H1 (cell line): ENCODE data around the gene COL25A1. TPM values are rescaled to one million over a fixed set of nuclear protein-coding genes. Genes with fewer than 3 reads are reported as not detected.

Source experiments
- BCL11A ChIP-seq, 2 experiments: IDR thresholded peaks; one replicate each; pipeline ENCODE4 v1.6.1; 2011; ENCODE audit warnings: low read depth in 2 of 2, low read length in 2 of 2, mild to moderate bottlenecking in 2 of 2
- CBX8 ChIP-seq: fragments of 300-800, 300-1000 bp; sonication (generic); IDR thresholded peaks from 2 replicates; pipeline ENCODE4 v1.7.1; 2016; ENCODE audit warnings: low read depth, low read length, borderline replicate concordance
- SAP30 ChIP-seq: fragments of 300-600 bp; sonication (generic); IDR thresholded peaks from 2 replicates; pipeline ENCODE4 v1.7.1; 2012; ENCODE audit warnings: low read length, moderate library complexity, mild to moderate bottlenecking, inconsistent platforms; ENCODE audit not compliant: insufficient read depth, insufficient replicate concordance
- SP1 ChIP-seq: IDR thresholded peaks from 2 replicates; pipeline ENCODE4 v1.6.1; 2011; ENCODE audit warnings: low read depth, low read length
- SRF ChIP-seq: IDR thresholded peaks from 2 replicates; pipeline ENCODE4 v1.6.1; 2011; ENCODE audit warnings: mild to moderate bottlenecking, low read depth, low read length, moderate library complexity
- polyA plus RNA-seq, 7 experiments: library from polyadenylated mRNA; depleted of rRNA in 3 of 7; stranded (reverse) in 5 of 7; unstranded in 2 of 7; fragments of >200 nt in 5 of 7; fragments of 200-250 nt in 2 of 7; gene quantifications; 1 replicate in 5 of 7; 2 replicates in 1 of 7; 4 replicates in 1 of 7; pipeline versions ENCODE4 v1.2.1 to v1.2.3, GENCODE V29; 2011 to 2013; ENCODE audit warnings: missing spikeins in 2 of 7, mixed read lengths in 2 of 7
- total RNA-seq: library from RNA; stranded (reverse); fragmentation: NEBNext Ultra II Directional; extraction: Animal tissue kit (Norgen Biotek cat#: 25700); gene quantifications from 2 replicates; pipeline ENCODE4 v1.2.1, GENCODE V29; 2021

COL25A1 gene
- total and polyA plus RNA-seq, 2 of the 8 experiments (the other 6 are each of a cell fraction or from before 2014, with no cell fraction given): 1.1 to 8.3 TPM

GRCh38 chr4:109332926-109333464 lies 30.5 kb upstream of the COL25A1 start (continued):
- TF ChIP-seq BCL11A (IDR thresholded peaks at IDR 0.05; ENCODE audit: low read depth in 2 of 2, low read length in 2 of 2) (no peak), SRF (no peak), SP1 (no peak), CBX8 (no peak), SAP30 (no peak)
